Panc1 (cell line): Measurements from ENCODE around the gene CKLF.

Experiments used
- REST ChIP-seq, 2 experiments: IDR thresholded peaks; 2 replicates each; pipeline ENCODE4 v1.6.1; 2011 to 2012; ENCODE audit warnings: low read depth in 2 of 2, control low read depth in 1 of 2, low read length in 1 of 2, mild to moderate bottlenecking in 1 of 2, moderate library complexity in 1 of 2; ENCODE audit not compliant: insufficient read depth in 1 of 2
- TCF7L2 ChIP-seq: IDR thresholded peaks from 2 replicates; pipeline ENCODE4 v1.6.1; 2011; ENCODE audit warnings: mild to moderate bottlenecking, low read depth, low read length, inconsistent platforms

- TF ChIP-seq REST (IDR thresholded peaks at IDR 0.05; ENCODE audit: insufficient read depth in 1 of 2, low read depth in 2 of 2, low read length in 1 of 2) (no peak), TCF7L2 (no peak)
These were observed 29.4 kb upstream of the CKLF start for GRCh38 chr16:66522816-66523590.
